ENCODE results near the gene KCNA3.

GRCh38 chr1:110647254-110647891, 27.4 kb downstream of the KCNA3 start:
- TF ChIP-seq KLF9 (tag by site-specific recombination; IDR thresholded peaks at IDR 0.05; ENCODE audit: low read depth): no peak
- TF ChIP-seq CTCF (tag by site-specific recombination; IDR thresholded peaks at IDR 0.05): no peak
- TF ChIP-seq BCL11A (tag by site-specific recombination; IDR thresholded peaks at IDR 0.05; ENCODE audit: low read depth): peak; percentile 97
- peak; percentile 89 for TF ChIP-seq ZNF24 (tag by site-specific recombination; IDR thresholded peaks at IDR 0.05)
- TF ChIP-seq ZNF292 (tag by site-specific recombination; IDR thresholded peaks at IDR 0.05; ENCODE audit: borderline replicate concordance, low read depth): no peak
- TF ChIP-seq ZNF654 (tag by site-specific recombination; IDR thresholded peaks at IDR 0.05; ENCODE audit: low read depth): no peak
- no peak for TF ChIP-seq ZNF155 (tag by site-specific recombination; IDR thresholded peaks at IDR 0.05)
- no peak for TF ChIP-seq ZNF121 (tag by site-specific recombination; IDR thresholded peaks at IDR 0.05)
- no peak for TF ChIP-seq ZNF521 (tag by site-specific recombination; IDR thresholded peaks at IDR 0.05)
